HG03571 (cell line): ENCODE data around the gene HNRNPR.
"Not testable (repeated sequence)": the region's sequence is repeated elsewhere in the genome, so short reads cannot be mapped to it uniquely, and the experiment has no call there.

Source experiments
- ATAC-seq: cut with Tn5 transposase; IDR thresholded peaks from one replicate; pipeline ENCODE4 v1.9.1; 2021; ENCODE audit not compliant: unreplicated experiment

The HNRNPR gene

DNA sequence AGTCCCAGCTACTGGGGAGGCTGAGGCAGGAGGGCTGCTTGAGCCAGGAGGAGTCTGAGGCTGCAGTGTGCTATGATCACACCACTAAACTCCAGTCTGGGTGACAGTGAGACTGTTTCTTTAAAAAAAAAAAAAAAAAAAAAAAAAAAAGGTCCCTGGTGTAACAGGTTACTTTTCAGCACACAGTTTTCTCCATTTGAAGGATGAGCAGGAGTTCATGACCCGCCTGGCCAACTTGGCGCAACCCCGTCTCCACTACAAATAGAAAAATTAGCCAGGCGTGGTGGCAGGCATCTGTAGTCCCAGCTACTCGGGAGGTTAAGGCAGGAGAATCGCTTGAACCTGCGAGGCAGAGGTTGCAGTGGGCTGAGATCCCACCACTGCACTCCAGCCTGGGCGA lies 12.4 kb downstream of the HNRNPR start:
- ATAC-seq = no peak

DNA sequence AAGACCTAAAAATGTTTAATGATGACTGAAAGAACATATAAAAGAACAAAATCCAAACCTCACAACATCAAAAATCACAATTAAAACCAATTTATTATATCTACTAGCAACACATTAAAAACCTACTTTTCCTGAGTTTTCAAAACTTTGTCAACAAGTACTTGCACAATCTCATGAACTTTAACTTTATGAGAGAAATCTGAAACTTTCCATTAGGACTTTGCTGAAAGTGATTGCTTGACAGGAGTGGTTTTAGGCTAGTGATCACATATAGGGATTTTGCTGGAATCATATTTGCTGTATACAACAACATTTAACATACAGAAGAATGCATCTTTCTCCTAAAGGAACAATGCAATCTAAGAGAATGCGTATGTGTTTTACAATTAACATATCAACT lies 13.2 kb downstream of the HNRNPR start:
- no peak for ATAC-seq

DNA sequence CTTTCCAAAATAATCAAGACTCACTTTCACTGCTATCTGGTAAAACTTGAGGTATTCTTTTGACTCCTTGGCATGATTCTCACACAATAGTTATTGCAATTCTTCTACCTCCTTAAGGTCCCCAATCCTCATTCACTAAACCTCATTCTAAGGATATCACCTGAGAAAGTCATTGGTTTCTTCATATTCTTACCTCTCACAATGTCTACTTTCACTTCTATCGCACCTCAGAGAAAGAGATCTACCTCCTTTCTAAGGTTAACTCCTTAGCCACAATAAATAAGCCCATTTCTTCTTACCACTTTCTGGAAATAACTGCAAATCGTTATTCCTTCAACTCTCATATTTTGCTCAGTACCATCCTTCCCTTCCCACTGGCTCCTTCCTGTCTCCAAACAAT lies 18.7 kb downstream of the HNRNPR start:
- no peak for ATAC-seq

DNA sequence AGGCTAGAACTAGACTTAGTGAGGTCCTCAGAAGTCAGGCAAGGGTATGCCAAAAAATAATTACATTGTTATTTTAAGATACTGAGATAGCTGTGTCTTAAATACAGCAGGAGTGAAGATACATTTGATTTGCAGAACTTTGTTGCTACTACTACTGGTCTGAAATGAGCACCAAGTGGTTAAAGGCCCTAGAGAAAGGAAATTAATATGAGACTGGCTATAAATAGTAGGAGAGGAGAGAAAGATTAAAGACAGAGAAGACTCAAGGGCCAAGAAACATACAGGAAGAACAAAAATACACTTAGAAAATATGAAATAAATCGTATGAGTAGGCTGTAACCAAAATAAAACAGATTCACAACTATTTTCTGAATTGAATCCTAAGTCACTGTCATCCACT lies 21.3 kb downstream of the HNRNPR start:
- no peak for ATAC-seq

DNA sequence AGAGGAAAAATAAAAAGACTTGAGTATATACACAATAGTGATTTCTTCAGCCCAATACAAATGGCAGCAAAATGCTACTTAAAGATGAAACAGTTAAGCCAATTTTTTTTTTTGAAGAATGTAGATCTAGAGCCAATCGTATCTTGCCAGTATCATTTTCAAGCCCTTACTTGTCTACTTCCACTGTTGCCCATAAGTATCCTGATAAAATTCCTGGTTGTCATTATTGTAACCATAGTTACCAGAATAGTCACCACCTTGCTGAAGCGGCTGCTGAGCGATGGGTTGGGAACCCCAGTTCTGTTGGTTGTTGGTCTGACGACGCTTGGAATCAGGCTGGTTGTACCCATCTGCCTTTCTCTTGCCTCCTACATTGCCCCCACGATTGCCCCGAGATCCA lies 33.8 kb downstream of the HNRNPR start:
- not testable (repeated sequence) for ATAC-seq

DNA sequence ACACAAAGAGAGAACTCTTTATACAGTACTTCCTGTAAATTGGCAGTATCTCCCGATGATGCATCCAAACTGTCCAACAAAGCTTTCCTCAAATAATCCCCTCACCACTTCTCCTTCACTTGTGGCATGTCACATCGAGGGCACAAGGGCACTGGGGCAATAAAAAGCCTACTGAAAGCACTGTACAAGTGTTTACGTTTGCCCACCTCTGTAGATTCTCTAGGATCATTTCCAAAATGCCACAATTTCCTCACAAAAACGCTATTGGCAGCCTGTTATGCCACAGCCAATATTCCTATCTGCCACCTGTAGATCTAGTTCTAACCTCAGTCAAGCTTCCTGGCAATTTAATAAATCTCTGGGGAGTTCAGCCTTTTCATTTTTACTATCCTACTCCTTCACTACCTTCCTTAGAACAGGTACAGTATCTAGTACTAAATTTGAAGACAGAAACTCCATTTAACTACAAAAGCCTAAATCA lies 39.9 kb downstream of the HNRNPR start:
- no peak for ATAC-seq

DNA sequence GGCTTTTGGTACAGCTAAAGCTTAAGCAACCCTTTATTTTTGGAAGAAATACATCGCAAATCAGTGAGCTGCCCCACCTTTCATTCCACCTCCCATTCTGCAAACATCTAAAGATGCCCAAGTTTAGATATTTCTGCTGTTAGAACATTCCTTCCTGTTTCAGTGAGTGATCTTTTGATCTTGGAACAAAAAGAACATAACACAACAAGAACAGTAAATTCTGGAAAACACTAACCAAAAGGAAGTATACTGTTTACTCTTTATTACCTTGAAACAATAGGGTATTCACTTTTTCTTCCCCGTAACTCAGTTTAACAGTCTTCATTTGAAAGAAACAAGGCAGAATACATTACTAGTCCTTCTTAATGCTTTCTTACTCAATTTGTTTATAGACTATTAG lies 40.6 kb downstream of the HNRNPR start:
- no peak for ATAC-seq

DNA sequence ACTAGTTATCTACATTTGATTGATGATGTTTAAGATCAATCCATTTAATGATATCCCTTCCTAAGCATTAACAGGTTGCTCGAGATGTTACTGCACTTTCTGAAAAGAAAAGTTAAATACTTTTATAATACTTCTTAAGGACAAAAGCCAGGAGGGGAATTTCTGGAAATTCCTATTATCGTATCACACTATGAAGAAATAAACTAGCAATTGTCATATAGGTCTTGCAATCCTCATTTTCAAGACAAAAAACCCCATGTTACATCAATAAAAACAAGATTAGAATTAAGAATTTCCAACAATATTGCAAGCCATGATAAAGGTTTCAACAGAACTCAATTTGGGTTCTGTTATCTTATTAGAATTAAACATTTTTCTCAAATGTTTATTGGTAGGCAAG lies 47.2 kb downstream of the HNRNPR start:
- ATAC-seq = no peak

DNA sequence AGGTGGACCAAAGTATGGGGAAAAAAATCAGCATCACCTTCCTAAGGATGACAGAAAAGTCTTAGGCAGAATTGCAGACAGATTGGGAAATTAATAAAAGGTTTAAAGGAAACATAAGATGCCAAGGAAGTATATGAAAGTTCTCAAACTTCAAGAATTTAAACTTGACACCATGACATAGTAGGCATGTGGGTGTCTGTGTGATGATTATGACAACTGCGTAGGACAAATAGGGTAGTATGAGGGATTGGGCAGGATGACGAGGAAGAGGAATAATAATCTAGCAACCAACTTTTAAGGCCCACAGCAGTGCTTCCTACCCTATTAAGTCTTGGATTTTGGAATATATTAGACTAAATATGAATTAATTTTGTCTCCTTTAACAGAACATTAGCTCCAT lies 52.4 kb downstream of the HNRNPR start:
- no peak for ATAC-seq

DNA sequence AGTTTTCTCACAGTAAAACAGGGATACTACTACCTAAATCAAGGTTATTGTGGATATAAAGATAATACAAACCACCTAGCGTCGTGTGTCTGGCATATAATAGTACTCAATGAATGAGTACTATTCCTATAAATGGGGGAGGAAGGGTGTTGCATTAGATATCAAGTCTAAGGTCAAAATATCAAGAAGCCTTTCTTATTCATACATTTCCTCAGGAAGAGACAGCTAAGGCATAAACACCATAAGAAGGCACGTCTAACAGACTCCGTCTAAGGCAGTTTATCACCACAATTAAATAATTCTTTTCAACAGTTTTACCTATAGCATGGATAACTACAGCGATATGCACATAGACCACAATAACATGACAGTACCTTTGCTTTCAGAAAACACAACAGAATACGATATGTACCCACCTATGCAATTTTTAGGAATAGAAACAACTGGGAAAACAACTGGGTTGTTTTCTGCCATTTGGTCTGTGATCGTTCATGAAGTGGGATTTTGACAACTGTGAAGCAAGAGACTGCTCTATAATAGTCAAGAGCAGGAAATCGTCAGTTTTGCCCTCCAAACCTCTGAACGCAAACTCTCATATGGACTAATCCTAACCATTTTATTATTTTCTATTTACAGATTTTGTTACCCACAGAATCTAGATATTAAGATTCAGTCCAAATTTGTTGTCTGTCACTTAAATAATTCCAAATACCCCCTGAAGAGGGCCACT lies 53.1 kb downstream of the HNRNPR start:
- no peak for ATAC-seq

DNA sequence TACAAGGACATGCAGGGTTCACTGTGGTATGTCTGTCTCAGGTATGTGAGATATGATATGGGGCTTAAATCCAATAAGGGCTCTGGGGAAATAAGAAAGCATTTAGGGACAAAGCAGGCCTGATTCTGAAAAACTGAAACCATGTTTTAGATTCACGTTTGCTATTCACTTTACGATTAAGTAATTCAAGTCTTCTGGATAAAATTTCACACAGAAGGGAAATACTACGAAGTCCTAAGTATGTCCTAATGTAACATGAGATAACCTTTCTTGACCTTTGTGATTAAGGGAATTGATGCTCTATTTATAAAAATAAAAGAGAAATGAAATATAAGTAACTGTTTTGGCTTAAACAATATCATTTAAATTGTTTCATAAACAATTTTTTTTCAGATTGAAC lies 55.4 kb downstream of the HNRNPR start:
- ATAC-seq = no peak

DNA sequence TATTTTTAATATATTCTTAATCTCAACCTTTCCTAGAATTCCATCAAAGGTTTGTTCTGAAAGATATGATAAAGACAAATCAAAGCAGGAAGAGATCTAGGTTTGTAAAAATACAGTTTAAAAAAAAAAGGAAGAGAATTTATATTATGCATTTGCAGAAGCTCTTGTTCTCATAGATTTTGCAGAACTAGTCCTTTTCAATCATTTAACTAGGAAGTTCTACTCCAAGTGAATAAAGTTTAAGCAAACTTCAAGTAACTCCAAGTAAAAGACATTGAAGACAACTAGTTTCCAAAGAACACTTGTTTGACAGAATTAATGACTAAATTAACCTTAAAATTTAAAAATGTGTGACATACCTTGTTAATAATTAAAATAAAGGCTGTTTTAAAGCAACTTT lies 55.9 kb downstream of the HNRNPR start:
- no peak for ATAC-seq

DNA sequence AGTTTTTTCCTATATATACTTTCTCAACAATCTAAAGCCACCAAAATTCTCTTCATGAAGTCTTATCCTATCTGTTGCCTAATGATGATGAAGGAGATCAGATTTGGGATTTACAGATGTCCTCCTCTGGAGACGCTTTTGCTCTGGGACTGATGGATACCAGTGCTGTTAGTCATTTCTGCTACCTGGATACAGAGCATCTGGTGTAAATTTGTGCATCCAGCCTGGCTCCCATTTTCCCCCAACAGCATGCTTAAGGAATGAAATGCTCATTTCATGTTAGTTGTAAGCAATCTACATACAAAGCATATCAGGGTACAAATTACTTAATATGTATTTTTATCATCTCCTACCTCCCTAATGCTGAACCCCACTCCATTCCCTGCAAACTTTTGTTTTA lies 57.7 kb downstream of the HNRNPR start:
- ATAC-seq = no peak

DNA sequence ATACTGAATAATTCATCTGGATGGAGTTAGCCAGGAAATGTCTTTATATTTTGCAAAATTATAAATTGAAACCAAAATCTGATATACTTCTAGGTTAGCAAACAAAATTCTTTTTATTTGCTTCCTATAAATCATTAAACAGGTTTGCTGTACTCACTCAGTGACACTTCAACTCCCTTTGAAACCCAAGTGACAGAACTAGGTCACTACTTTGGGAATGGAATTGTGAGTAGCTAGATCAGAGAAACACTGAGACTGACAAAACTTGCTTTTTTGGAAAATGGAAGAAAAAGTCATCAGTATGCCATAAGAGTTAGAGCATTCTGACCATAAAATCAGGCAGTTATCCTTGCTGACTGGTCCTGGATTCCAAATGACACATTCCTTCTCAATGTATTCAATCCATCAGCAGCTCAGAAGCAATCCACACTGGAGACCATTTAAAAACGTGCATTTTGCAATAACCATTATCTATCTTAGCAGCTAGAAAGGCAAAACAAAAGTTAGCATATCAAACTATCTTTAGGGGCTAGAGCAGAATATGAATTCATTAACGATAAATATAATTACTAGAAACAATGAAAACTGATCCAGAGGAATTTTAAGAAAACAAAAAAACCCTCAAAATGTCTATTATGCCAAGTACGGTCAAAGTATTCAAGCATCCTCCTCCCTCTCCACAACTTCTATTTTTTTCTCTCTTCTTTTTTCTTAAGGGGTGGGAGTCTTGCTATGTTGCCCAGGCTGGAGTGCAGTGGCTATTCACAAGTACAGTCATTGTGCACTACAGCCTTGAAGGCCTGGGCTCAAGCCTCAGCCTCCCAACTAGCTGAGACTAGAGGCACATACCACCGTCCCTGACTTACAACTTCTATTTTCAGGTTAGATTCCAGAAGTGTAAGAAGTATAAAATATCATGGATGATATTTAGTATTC lies 60.1 kb downstream of the HNRNPR start:
- no peak for ATAC-seq

DNA sequence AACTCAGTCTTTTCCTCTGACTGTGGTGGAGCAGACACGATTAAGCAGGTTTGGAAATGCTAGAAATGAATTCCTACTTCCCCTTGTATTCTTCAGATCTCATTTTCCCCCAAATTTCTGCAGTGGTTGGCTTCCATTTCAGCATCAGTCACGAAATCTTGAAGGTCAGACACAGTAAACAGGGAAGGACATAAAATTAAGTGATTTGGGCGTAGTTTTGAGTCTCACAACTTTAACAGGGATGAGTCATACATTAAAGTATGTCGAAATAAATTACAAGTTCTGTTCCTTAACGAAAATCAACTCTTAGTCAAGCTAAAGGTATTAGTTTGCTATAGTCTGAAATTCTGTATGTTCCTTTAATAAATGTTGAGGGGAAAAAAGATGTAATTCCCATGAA lies 61.1 kb downstream of the HNRNPR start:
- no peak for ATAC-seq

DNA sequence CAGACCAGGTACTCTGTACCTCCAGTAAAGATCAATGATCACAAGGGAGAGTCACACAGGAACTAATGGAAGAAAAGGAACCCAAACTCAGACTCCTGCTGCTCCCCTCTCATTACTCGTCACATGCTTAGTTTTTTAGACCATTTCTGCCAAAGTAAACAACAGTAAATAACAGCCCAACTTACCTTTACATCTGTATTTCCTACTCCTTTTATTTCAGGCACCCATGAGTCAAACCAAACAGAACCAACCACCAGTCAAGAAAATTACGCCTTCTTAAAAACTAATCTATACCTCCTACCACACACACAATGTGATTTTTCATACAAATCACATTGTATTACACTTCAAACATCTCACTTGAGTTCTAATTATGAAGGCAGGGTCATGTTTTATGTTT lies 65.4 kb downstream of the HNRNPR start:
- no peak for ATAC-seq

DNA sequence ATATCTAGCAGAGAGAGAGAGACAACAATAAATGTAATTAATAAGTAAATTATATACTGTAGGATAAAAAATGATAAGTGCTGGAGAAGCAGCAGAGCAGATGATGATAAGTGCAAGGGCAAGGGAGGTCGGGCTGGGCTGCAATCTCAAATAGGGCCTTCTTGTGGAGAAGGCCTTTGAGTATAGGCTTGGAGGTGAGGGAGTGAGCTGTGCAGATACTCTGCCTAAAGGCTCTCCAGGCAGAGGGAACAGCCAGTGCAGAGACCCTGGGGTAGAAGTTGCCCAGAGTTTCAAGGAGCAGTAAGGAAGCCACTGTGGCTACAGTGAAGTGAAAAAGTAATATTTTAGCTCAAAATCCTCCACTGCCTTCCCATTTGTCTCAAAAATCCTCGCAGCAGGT lies 67.6 kb downstream of the HNRNPR start:
- ATAC-seq = no peak

DNA sequence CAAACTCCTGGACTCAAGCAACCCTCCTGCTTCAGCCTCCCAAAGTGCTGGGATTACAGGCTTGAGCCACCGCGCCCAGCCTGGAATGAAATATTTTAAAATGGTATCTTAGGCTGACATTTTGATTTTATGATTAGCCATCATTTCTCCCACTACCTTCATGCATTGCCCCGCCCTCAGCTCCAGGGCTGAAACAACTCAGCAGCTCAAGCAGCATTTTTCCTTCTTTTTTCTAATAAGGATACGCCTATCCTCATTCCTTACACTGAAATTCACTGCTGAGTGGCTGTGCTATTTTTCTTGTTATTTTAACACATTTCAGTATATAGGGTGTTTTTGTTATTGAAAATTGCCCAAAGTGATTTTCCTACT lies 70.0 kb downstream of the HNRNPR start:
- no peak for ATAC-seq

DNA sequence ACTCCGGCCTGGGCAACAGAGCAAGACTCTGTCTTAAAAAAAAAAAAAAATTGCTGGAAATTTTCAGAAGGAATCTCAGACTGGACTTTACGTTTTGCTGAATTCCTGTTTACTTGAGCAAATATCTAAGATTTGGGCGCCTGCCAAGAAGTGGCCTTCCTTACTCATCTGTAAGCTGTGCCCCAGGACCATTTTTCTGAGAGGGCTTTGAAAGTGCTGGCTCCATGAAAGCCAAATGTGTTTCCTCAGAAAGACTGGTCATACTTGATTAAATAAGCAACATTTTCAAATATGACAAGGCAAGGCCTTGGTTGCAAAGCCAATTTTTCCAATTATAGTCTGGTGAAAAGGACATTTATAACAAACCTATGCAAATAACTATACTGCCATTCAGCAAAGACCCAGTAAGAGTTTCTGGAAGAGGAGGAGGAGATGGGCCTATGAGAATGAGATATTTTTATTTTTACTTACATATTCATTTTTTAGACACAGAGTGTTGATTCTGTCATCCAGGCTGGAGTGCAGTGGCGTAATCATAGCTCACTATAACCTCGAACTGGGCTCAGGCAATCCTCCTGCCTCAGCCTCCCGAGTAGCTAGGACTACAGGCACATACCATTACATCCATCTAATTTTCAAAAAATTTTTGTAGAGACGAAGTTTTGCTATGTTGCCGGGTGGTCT lies 70.5 kb downstream of the HNRNPR start:
- ATAC-seq = no peak

DNA sequence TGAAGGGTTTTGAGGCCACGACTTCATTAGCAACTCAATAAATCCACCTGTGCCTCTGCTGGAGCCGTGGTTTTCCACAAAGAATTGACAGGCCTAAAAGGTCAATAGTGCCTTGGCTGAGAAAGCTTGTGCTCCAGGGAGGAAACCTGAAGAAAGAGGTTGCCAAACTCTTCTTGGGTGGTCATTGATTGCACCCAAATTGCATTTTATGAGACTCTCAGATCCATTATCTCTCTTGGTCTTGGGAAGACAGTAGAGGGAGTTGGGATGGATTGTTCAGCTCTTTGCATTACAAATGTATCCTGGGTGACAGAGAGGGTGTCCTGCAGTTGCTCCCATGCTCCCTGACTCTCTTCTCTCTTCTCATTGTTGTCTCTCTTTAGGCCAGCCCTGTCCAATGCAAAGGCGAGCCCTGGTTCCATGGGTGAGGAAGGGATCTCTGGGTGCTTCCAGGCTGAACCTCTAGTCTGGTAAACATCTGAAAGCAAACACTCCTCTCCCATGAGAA lies 80.7 kb downstream of the HNRNPR start:
- ATAC-seq = no peak

DNA sequence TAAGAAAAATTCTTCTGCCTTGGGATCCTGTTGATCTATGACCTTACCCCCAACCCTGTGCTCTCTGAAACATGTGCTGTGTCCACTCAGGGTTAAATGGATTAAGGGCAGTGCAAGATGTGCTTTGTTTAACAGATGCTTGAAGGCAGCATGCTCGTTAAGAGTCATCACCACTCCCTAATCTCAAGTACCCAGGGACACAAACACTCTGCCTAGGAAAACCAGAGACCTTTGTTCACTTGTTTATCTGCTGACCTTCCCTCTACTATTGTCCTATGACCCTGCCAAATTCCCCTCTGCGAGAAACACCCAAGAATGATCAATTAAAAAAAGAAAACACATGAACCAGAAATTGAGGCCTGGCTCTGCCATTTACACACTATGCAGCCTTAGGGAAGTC lies 86.0 kb downstream of the HNRNPR start:
- not testable (repeated sequence) for ATAC-seq
